ENCODE data around the gene SEL1L3.

Gene SEL1L3

GRCh38 chr4:25757452-25757851 lies 105.3 kb downstream of the SEL1L3 start:
- TF ChIP-seq CTCF (IDR thresholded peaks at IDR 0.05; ENCODE audit: borderline replicate concordance, control extremely low read depth, extremely low read depth, insufficient read depth, missing control alignments): no peak
- DNase-seq (ENCODE audit: low spot score): no peak
- in situ Hi-C loops (cut with MboI; ENCODE audit: low sequenced_read_pairs, unreplicated experiment): loop anchor here (25.0 kb wide), 1 partner anchor 320 kb away; no protein-coding TSS in a partner anchor

- in situ Hi-C loops (cut with MboI; ENCODE audit: low sequenced_read_pairs, unreplicated experiment): loop anchor here (25.0 kb wide), 1 partner anchor 319 kb away; no protein-coding TSS in a partner anchor
- DNase-seq (ENCODE audit: low spot score): no peak
- no peak for TF ChIP-seq CTCF (IDR thresholded peaks at IDR 0.05; ENCODE audit: borderline replicate concordance, control extremely low read depth, extremely low read depth, insufficient read depth, missing control alignments)
These were observed 106.3 kb downstream of the SEL1L3 start for GRCh38 chr4:25756503-25756902.

GRCh38 chr4:25755911-25756310 lies 106.9 kb downstream of the SEL1L3 start:
- in situ Hi-C loops (cut with MboI; ENCODE audit: low sequenced_read_pairs, unreplicated experiment): loop anchor here (25.0 kb wide), 1 partner anchor 319 kb away; no protein-coding TSS in a partner anchor
- TF ChIP-seq CTCF (IDR thresholded peaks at IDR 0.05; ENCODE audit: borderline replicate concordance, control extremely low read depth, extremely low read depth, insufficient read depth, missing control alignments): no peak
- DNase-seq (ENCODE audit: low spot score): no peak

- in situ Hi-C loops (cut with MboI; ENCODE audit: low sequenced_read_pairs, unreplicated experiment): loop anchor here (25.0 kb wide), 1 partner anchor 316 kb away; no protein-coding TSS in a partner anchor
- DNase-seq (ENCODE audit: low spot score): no peak
- no peak for TF ChIP-seq CTCF (IDR thresholded peaks at IDR 0.05; ENCODE audit: borderline replicate concordance, control extremely low read depth, extremely low read depth, insufficient read depth, missing control alignments)
These were observed 109.5 kb downstream of the SEL1L3 start for GRCh38 chr4:25753239-25753638.

GRCh38 chr4:25750874-25751273 lies 111.9 kb downstream of the SEL1L3 start:
- in situ Hi-C loops (cut with MboI; ENCODE audit: low sequenced_read_pairs, unreplicated experiment): loop anchor here (25.0 kb wide), 1 partner anchor 314 kb away; no protein-coding TSS in a partner anchor
- DNase-seq (ENCODE audit: low spot score): no peak
- TF ChIP-seq CTCF (IDR thresholded peaks at IDR 0.05; ENCODE audit: borderline replicate concordance, control extremely low read depth, extremely low read depth, insufficient read depth, missing control alignments): no peak

GRCh38 chr4:25749150-25749794 lies 113.5 kb downstream of the SEL1L3 start:
- in situ Hi-C loops (cut with MboI; ENCODE audit: low sequenced_read_pairs, unreplicated experiment): no loop called here
- DNase-seq (ENCODE audit: low spot score): no peak
- TF ChIP-seq CTCF (IDR thresholded peaks at IDR 0.05; ENCODE audit: borderline replicate concordance, control extremely low read depth, extremely low read depth, insufficient read depth, missing control alignments): no peak
